GM10847 (cell line): Measurements from ENCODE around the gene DAB2IP.

Experiments used
- POLR2A ChIP-seq: IDR thresholded peaks from 2 replicates; pipeline ENCODE4 v1.6.1; 2011; ENCODE audit not compliant: insufficient read length; ENCODE audit errors: extremely low read depth

Gene DAB2IP

DNA sequence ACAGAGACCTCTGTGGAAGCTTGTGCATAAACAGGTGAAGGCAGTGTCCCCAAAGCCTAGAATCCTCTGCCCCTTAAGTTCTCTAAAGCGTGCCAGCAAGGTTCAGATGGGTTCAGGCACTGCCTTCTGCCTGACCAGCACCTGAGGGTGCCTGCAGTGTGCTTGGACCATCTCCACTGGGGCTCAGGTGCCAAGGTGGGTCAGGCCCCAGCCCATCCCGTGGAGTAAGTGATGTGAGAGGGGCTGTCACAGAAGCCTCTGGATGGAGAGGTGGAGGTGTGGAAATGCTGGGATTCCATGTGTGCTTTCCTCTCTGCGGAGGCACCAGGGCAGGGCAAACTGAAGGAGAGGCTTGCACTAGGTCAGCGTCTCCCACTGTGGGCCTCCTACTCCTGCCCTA is 118.5 kb downstream of the DAB2IP start:
- TF ChIP-seq POLR2A = no peak

DNA sequence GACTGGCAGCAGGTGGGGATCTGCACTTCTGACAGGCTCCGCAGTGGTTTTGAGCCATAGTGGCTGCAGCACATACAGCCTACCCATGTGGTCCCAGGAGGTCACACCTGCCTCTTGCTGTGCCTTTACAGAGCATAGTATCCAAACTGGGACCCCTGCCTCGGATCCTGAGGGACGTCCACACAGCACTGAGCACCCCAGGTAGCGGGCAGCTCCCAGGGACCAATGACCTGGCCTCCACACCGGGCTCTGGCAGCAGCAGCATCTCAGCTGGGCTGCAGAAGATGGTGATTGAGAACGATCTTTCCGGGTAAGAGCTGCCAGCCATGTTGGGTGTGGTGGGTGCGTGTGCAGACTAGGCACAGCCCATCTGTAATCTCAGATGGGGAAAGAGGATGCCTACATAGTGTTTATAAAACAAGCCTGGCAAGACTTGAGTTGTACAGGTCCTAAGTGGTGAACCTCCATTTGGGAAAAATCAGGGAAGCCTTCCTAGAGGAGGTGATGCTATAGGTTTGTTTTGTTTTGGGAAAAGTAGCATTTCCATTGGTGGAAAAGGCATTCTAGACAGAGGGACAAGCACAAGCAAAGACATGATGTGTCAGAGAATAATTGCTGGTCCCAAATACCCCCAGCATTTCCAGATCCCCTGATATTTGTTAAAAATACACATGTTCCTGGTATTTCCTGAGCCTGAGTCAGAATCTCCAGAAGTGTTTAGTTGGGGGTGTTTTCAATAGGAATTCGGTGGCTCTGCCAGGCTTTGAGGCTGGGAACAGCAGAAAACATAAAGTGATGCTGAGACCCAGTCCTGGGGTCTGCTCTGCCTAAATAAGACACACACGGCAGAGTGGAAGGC is 119.2 kb downstream of the DAB2IP start:
- no peak for TF ChIP-seq POLR2A

DNA sequence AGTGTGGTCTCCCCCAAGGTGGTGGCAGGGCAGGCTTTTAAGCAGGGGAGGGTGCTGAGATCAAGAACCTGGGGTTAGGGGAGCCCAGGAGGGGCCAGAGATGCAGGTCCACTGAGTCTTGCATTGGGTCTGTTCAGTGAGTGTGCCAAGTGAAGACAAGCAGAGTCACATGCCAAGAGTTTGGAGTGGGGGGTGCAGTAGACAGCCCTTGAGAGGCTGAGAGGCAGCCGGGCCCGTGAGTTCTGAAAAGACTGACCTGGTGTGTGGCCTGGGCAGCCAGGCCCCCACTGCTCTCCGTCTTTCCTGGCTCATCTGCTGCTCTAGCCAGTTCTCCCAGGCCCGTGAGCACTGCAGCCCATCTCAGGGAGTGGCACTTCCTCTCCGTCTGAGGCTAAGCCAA is 120.0 kb downstream of the DAB2IP start:
- TF ChIP-seq POLR2A = no peak

DNA sequence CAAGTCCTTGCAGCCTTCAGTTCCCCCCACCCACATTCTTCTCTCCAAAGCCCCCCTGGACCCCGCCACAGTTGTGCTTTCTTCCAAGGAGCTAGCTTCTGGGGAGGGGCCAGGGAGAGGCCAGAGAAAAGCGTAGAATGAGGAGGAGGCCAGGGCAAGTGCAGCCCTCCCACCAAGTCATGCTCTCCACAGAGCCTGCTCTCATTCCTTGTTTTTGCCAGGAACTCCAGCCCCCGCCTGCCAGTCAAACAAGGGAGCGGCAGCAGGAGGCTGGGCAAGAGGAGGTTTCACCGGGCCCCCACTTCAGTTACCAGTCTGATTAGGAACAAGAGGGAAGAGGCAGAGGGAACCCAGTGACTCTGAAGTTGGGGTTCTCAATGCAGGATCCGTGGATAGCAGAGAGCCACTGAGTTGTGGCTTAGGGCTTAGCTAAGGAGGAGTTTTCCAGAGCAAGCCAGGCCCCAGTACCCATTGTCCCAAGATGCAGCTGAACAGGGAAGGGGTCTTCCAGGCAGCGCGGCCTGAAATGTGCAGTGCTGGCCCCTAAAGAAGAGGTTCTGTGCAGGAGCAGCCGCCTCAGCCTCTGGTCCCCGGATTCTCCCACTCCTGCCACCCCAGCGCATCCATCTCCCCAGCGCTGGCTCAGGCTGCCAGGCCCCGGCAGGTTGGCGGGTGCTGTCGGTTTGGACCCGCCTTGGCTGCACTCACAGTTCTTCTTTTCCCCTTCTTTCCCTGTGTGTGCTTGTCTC is 120.6 kb downstream of the DAB2IP start:
- no peak for TF ChIP-seq POLR2A

DNA sequence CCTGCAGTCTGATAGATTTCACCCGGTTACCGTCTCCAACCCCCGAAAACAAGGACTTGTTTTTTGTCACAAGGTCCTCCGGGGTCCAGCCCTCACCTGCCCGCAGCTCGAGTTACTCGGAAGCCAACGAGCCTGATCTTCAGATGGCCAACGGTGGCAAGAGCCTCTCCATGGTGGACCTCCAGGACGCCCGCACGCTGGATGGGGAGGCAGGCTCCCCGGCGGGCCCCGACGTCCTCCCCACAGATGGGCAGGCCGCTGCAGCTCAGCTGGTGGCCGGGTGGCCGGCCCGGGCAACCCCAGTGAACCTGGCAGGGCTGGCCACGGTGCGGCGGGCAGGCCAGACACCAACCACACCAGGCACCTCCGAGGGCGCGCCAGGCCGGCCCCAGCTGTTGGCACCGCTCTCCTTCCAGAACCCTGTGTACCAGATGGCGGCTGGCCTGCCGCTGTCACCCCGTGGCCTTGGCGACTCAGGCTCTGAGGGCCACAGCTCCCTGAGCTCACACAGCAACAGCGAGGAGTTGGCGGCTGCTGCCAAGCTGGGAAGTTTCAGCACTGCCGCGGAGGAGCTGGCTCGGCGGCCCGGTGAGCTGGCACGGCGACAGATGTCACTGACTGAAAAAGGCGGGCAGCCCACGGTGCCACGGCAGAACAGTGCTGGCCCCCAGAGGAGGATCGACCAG is 121.3 kb downstream of the DAB2IP start:
- TF ChIP-seq POLR2A = no peak

DNA sequence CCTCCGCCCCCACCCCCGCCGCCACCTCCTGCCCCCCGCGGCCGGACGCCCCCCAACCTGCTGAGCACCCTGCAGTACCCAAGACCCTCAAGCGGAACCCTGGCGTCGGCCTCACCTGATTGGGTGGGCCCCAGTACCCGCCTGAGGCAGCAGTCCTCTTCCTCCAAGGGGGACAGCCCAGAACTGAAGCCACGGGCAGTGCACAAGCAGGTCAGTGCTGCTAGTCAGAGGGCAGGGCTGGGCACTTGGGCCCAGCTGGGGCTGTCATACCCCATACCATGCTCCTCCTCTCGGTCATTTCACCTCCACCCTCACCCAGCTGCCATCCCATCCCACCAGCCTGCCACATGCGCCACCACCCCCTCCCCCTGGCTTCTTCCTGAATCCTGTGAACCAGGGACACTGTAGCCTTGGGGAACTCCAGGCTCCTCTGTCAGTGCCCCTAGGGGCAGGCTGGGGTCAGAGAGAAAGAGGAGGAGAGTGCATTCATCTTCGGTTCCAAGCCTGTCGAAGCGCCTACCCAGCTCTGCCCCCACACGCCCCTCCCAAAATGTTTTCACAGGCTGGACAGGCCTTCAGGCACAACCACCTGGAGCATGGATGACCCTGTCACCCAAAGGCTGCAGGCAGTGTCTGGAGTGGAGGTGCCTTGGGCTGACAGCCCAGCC is 122.0 kb downstream of the DAB2IP start:
- TF ChIP-seq POLR2A = no peak

DNA sequence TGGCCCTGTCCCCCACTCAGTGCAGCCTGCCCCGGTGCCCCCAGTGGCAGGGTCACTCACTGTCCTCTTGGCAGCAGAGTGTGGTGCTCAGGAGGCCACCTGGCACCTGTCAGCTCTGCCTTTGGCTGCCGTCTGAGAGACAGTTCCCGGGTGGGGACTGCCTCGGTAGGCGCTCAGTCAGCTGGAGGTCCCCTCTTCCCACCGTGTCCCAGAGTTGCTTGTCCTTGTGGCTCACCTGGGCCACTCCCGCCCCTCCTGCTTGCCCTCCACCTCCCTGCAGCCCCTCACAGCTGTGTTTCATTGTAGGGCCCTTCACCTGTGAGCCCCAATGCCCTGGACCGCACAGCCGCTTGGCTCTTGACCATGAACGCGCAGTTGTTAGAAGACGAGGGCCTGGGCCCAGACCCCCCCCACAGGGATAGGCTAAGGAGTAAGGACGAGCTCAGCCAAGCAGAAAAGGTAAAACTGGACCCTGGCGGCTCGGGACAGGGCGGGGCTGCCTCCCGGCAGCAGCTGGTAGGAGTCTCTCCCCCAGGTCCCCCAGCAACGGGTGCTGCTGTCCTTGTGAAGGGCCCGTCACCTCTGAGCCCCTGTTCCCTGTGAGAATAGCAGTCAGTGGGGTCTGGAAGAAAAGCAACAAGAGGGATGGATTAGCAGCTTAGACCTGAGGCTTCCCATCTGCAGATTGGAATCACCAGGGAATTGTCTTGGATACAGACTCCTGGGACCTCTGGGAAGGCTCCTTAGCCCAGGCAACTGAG is 122.7 kb downstream of the DAB2IP start:
- TF ChIP-seq POLR2A = no peak

DNA sequence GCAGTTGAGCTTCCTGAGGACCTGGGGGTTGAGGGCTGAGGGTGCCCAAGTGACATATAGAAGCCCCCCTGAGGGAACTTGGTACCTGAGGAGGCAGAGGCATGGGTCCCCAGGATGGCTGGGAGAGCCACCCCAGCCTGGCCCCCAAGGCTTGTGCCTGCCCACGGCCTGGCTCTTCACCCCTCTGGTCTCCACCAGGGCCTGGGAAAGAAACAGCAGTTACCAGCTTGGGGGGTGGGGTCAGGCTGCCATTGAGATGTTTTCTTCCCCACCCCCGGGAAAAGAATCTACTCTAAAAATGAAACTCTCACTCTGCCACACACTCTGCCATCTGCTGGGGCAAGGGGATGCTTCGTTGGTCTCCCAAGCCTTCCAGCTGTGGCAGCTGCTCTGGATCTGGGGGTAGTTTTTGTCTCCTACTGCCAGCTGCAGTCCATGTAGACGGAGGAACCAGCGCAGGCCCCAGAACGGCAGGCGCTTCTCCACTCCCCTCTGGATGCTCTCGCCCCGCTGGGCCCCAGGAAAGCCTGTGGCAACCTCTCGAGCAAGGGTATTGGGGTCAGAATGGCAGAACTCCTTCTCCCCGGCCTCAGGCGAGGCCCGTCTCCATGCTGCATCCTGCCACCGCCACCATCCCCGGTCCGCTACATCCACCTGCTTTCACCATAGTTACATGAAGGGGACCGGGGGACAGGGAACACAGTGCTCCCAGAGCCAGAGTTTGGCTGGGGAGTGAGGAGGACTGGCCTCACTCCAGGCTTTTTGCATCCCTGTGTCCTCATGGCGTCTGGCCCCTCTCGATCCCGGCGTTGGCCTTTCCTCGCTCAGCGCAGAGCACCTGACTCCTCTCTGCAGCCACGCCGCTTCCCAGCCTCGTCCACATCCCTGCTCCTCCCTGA is 123.5 kb downstream of the DAB2IP start:
- TF ChIP-seq POLR2A = no peak

DNA sequence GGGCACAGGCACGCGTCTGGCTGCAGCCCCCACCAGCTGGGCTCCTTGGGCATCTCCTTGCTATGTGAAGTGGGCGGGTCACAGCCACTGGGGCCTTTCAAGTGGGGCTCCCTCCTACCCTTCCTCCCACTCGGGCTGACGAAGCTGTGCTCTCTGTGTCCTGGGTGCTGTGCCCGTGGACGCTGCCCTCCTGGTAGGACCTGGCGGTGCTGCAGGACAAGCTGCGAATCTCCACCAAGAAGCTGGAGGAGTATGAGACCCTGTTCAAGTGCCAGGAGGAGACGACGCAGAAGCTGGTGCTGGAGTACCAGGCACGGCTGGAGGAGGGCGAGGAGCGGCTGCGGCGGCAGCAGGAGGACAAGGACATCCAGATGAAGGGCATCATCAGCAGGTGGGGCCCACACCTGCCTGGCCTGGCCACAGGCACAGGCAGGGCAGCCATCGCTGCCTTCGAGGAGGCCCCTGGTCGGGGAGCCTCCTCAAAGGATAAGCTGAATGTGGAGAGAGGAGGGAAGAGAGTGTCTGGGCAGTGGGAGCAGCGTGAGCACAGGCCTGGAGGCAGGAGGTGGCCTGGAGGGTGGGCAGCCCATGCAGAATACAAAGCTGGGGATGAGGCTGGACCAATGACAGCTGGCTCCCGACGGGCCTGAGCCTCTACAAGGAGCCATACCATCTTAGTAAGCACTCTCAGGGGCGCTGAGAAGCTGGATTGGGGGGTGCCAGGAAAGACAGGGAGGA is 124.7 kb downstream of the DAB2IP start:
- TF ChIP-seq POLR2A = no peak

DNA sequence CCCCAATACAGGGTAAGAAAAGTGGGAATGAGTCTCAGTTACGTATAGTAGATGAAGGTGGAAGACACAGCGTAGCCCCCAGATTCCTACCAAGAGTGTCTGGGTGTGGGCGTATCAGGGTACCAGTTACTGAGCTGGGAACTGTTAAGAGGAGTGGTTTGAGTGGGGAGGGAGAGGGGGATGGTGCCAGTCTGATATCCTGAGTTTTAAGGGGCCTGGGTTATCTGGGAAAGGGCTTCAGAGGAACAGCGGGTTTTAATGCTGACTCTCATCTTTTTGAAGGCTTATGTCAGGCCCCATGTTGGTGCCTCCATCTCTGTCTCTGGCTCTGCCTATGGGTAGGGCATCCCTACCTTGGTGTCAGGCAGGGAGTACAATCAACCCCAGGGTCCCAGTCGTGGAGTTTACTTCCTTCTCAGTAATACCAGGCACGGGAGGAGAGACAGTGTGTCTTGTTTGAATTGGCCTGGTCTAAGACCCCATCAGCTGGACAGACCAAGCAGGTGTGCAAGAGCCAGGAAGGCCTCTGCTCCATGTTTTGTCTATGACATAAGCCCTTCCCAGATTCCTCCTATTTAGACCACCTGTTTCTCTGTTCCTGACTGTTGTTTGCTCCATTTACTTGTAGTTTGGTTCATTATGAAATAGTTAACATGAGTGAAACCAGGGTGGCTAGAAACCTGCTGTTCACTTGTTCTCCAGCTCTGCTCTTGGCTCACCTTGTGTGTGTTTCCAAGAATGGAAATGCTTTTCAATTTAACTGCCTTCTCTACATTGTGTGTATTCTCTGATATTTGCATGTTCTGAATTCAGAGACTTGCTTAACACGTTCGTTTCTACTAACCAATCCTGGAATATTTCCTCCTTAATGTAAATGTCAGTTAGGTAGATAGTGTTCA is 125.6 kb downstream of the DAB2IP start:
- TF ChIP-seq POLR2A = no peak

DNA sequence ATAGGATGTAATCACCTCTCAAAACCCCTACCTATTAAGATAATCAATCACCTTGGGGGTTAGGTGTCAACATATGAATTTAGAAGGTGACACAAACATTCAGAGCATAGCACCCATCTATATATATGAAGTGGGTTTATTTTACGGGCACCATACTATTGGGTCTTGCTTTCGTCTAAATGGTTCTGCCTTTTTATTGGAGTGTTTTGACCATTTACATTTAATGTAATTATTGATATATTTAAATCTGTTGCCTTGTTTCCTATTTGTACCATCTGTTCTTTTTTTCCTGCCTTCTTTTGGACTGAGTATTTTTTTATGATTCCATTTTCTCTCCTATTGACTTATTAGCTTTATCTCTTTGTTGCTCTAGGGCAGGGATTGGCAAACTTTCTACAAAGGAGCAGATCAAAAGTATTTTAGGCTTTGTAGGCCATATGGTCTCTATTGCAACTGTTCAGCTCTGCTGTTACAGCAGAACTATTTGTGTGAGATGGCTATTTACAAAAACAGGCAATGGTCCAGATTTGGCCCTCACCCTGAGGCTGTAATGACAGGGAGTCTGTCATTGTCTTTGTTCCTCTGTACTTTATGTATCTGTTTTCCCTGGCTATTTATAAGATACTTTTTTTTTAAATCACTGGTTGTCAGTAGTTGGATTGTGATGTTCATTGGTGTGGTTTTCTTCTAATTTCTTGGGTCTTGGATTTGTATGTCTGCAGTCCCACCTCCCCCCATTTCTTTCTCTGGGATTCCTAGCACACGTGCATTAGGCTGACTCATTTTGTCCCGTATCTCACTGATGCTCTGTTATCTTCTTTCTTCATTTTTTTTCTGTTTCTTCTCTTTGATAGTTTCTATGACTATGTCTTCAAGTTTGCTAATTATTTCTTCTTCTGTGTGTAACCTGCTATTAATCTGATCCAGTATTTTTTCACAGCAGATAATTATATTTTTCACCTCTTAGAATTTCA is 127.1 kb downstream of the DAB2IP start:
- no peak for TF ChIP-seq POLR2A
